Measurements from ENCODE around the gene WIPF1. TPM values are rescaled to one million over a fixed set of nuclear protein-coding genes. Genes with fewer than 3 reads are reported as not detected.

Gene WIPF1
- total RNA-seq, 1 donor from 2014 or later = 293 TPM

GRCh38 chr2:174590346-174590745 is 7.3 kb downstream of the WIPF1 start:
- H3K27me3 Mint-ChIP-seq = no peaks in the 10 kb centered on the region
- no peak for DNase-seq
- peak overlapping the region; percentile 79 for H3K27ac Mint-ChIP-seq
- POLR2A ChIA-PET = interaction anchor here (0.7 to 12.2 kb wide), 3 partner anchors 10 to 21 kb away, joined by 3 to 301 read pairs (median 13); no protein-coding TSS in a partner anchor
- peak overlapping the region; percentile 15 for H3K4me3 Mint-ChIP-seq
- ATAC-seq (ENCODE audit: low read depth) = no peak
- CTCF ChIA-PET = interaction anchor here (8.5 kb wide), 1 partner anchor 11 kb away, joined by 69 read pairs; no protein-coding TSS in a partner anchor
- no peaks in the 10 kb centered on the region for H3K9me3 Mint-ChIP-seq
- H3K4me1 Mint-ChIP-seq = peaks cover 84% of the 10 kb centered on the region
- intact Hi-C loops (cut with micrococcal nuclease) = no loop called here
- H3K36me3 Mint-ChIP-seq (ENCODE audit: low read depth) = peaks cover 66% of the 10 kb centered on the region
- TF ChIP-seq CTCF (IDR thresholded peaks at IDR 0.05) = no peak

- DNase-seq = no peak
- CTCF ChIA-PET = no interaction called here
- no peak for ATAC-seq (ENCODE audit: low read depth)
- Mint-ChIP-seq H3K36me3 (ENCODE audit: low read depth) (peaks cover 69% of the 10 kb centered on the region), H3K27ac (peak overlapping the region; percentile 72), H3K9me3 (no peaks in the 10 kb centered on the region), H3K4me1 (peaks cover 83% of the 10 kb centered on the region), H3K27me3 (no peaks in the 10 kb centered on the region), H3K4me3 (peak overlapping the region; percentile 46)
- no peak for TF ChIP-seq CTCF (IDR thresholded peaks at IDR 0.05)
- POLR2A ChIA-PET = interaction anchor here (1.5 kb wide), 1 partner anchor 8 kb away, joined by 4 read pairs; the partner anchor contains the start of gene WIPF1
- intact Hi-C loops (cut with micrococcal nuclease) = no loop called here
Measured at GRCh38 chr2:174589334-174589733, 8.3 kb downstream of the WIPF1 start.

- Mint-ChIP-seq H3K9me3 (no peaks in the 10 kb centered on the region), H3K4me3 (peak overlapping the region; percentile 33), H3K4me1 (peaks cover 78% of the 10 kb centered on the region), H3K27me3 (no peaks in the 10 kb centered on the region), H3K27ac (peak overlapping the region; percentile 72), H3K36me3 (ENCODE audit: low read depth) (peaks cover 75% of the 10 kb centered on the region)
- ChIA-PET POLR2A (interaction anchor here (1.5 kb wide), 1 partner anchor 9 kb away, joined by 4 read pairs; the partner anchor contains the start of gene WIPF1), CTCF (interaction anchor here (1.0 to 1.2 kb wide), 2 partner anchors 9 to 98 kb away, joined by 3 read pairs; partner anchors contain the start of gene WIPF1)
- ATAC-seq (ENCODE audit: low read depth) = no peak
- intact Hi-C loops (cut with micrococcal nuclease) = no loop called here
- DNase-seq = no peak
- TF ChIP-seq CTCF (IDR thresholded peaks at IDR 0.05) = no peak
Measured at GRCh38 chr2:174588463-174588862, 9.1 kb downstream of the WIPF1 start.

- Mint-ChIP-seq H3K4me3 (no peak overlapping the region), H3K36me3 (ENCODE audit: low read depth) (peaks cover 81% of the 10 kb centered on the region), H3K27ac (peak overlapping the region; percentile 72), H3K4me1 (peaks cover 78% of the 10 kb centered on the region), H3K9me3 (no peaks in the 10 kb centered on the region), H3K27me3 (no peaks in the 10 kb centered on the region)
- TF ChIP-seq CTCF (IDR thresholded peaks at IDR 0.05) = no peak
- ATAC-seq (ENCODE audit: low read depth) (no peak), DNase-seq (no peak)
- ChIA-PET CTCF (interaction anchor here (1.0 to 2.7 kb wide), 4 partner anchors 9 to 99 kb away, joined by 3 to 9 read pairs (median 3); partner anchors contain the start of gene WIPF1), POLR2A (interaction anchor here (0.6 to 1.8 kb wide), 3 partner anchors 10 to 14 kb away, joined by 4 to 9 read pairs (median 6); partner anchors contain the start of gene WIPF1)
- intact Hi-C loops (cut with micrococcal nuclease) = no loop called here
Measured at GRCh38 chr2:174587579-174587978, 10.0 kb downstream of the WIPF1 start.

- ChIA-PET POLR2A (interaction anchor here (1.8 kb wide), 2 partner anchors 11 to 14 kb away, joined by 6 to 9 read pairs; partner anchors contain the start of gene WIPF1), CTCF (interaction anchor here (2.7 kb wide), 1 partner anchor 17 kb away, joined by 9 read pairs; no protein-coding TSS in a partner anchor)
- H3K27me3 Mint-ChIP-seq = no peaks in the 10 kb centered on the region
- H3K36me3 Mint-ChIP-seq (ENCODE audit: low read depth) = peaks cover 86% of the 10 kb centered on the region
- ATAC-seq (ENCODE audit: low read depth) = no peak
- TF ChIP-seq CTCF (IDR thresholded peaks at IDR 0.05) = no peak
- intact Hi-C loops (cut with micrococcal nuclease) = no loop called here
- no peak for DNase-seq
- H3K4me3 Mint-ChIP-seq = no peak overlapping the region
- H3K9me3 Mint-ChIP-seq = no peaks in the 10 kb centered on the region
- H3K27ac Mint-ChIP-seq = peak overlapping the region; percentile 18
- peaks cover 80% of the 10 kb centered on the region for H3K4me1 Mint-ChIP-seq
Measured at GRCh38 chr2:174586418-174587295, 10.9 kb downstream of the WIPF1 start.

Data from activated B cell treated with CpG ODN at 0.5 μM for 24 hours (primary cell).